ENCODE data around the gene SEMA4F.

- TF ChIP-seq, protein P1, sequence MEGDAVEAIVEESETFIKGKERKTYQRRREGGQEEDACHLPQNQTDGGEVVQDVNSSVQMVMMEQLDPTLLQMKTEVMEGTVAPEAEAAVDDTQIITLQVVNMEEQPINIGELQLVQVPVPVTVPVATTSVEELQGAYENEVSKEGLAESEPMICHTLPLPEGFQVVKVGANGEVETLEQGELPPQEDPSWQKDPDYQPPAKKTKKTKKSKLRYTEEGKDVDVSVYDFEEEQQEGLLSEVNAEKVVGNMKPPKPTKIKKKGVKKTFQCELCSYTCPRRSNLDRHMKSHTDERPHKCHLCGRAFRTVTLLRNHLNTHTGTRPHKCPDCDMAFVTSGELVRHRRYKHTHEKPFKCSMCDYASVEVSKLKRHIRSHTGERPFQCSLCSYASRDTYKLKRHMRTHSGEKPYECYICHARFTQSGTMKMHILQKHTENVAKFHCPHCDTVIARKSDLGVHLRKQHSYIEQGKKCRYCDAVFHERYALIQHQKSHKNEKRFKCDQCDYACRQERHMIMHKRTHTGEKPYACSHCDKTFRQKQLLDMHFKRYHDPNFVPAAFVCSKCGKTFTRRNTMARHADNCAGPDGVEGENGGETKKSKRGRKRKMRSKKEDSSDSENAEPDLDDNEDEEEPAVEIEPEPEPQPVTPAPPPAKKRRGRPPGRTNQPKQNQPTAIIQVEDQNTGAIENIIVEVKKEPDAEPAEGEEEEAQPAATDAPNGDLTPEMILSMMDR (IDR thresholded peaks at IDR 0.05), result no peak
- TF ChIP-seq POLR2A (IDR thresholded peaks at IDR 0.05), result no peak
Measured at GRCh38 chr2:74728842-74729241, 74.8 kb downstream of the SEMA4F start.
